Measurements from ENCODE around the gene ADAM12.

GRCh38 chr10:126420567-126421300, 32.5 kb upstream of the ADAM12 start:
- TF ChIP-seq FEZF1 (tag by site-specific recombination; IDR thresholded peaks at IDR 0.05) (no peak), ZBTB1 (tag by site-specific recombination; IDR thresholded peaks at IDR 0.05) (no peak), ZNF146 (tag by site-specific recombination; IDR thresholded peaks at IDR 0.05) (no peak), ZNF133 (tag by site-specific recombination; IDR thresholded peaks at IDR 0.05) (no peak), ZNF274 (IDR thresholded peaks at IDR 0.05; ENCODE audit: low read length) (no peak), ZNF274 (tag by site-specific recombination; IDR thresholded peaks at IDR 0.05; ENCODE audit: borderline replicate concordance) (no peak), ZNF449 (tag by site-specific recombination; IDR thresholded peaks at IDR 0.05) (no peak), ZNF138 (tag by site-specific recombination; IDR thresholded peaks at IDR 0.05; ENCODE audit: borderline replicate concordance) (no peak), KLF10 (tag by site-specific recombination; IDR thresholded peaks at IDR 0.05) (no peak), YY1 (tag by site-specific recombination; IDR thresholded peaks at IDR 0.05) (no peak), ZNF341 (tag by site-specific recombination; IDR thresholded peaks at IDR 0.05; ENCODE audit: low read depth) (no peak), ZNF416 (tag by site-specific recombination; IDR thresholded peaks at IDR 0.05) (no peak)
- TF ChIP-seq, protein P1, sequence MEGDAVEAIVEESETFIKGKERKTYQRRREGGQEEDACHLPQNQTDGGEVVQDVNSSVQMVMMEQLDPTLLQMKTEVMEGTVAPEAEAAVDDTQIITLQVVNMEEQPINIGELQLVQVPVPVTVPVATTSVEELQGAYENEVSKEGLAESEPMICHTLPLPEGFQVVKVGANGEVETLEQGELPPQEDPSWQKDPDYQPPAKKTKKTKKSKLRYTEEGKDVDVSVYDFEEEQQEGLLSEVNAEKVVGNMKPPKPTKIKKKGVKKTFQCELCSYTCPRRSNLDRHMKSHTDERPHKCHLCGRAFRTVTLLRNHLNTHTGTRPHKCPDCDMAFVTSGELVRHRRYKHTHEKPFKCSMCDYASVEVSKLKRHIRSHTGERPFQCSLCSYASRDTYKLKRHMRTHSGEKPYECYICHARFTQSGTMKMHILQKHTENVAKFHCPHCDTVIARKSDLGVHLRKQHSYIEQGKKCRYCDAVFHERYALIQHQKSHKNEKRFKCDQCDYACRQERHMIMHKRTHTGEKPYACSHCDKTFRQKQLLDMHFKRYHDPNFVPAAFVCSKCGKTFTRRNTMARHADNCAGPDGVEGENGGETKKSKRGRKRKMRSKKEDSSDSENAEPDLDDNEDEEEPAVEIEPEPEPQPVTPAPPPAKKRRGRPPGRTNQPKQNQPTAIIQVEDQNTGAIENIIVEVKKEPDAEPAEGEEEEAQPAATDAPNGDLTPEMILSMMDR (tag by site-specific recombination; IDR thresholded peaks at IDR 0.05), result no peak
- TF ChIP-seq, protein P2, sequence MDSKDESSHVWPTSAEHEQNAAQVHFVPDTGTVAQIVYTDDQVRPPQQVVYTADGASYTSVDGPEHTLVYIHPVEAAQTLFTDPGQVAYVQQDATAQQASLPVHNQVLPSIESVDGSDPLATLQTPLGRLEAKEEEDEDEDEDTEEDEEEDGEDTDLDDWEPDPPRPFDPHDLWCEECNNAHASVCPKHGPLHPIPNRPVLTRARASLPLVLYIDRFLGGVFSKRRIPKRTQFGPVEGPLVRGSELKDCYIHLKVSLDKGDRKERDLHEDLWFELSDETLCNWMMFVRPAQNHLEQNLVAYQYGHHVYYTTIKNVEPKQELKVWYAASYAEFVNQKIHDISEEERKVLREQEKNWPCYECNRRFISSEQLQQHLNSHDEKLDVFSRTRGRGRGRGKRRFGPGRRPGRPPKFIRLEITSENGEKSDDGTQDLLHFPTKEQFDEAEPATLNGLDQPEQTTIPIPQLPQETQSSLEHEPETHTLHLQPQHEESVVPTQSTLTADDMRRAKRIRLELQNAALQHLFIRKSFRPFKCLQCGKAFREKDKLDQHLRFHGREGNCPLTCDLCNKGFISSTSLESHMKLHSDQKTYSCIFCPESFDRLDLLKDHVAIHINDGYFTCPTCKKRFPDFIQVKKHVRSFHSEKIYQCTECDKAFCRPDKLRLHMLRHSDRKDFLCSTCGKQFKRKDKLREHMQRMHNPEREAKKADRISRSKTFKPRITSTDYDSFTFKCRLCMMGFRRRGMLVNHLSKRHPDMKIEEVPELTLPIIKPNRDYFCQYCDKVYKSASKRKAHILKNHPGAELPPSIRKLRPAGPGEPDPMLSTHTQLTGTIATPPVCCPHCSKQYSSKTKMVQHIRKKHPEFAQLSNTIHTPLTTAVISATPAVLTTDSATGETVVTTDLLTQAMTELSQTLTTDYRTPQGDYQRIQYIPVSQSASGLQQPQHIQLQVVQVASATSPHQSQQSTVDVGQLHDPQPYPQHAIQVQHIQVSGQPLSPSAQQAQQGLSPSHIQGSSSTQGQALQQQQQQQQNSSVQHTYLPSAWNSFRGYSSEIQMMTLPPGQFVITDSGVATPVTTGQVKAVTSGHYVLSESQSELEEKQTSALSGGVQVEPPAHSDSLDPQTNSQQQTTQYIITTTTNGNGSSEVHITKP (tag by site-specific recombination; IDR thresholded peaks at IDR 0.05), result no peak
